Left cardiac atrium (tissue), 4 donors: ENCODE results near the gene POU2AF1. TPM values are rescaled to one million over a fixed set of nuclear protein-coding genes. Genes with fewer than 3 reads are reported as not detected.
"Not testable (repeated sequence)": the region's sequence is repeated elsewhere in the genome, so short reads cannot be mapped to it uniquely, and the experiment has no call there.

Experiments used
- ATAC-seq, 2 donors: fragments of 200-7000 bp; cut with Tn5 transposase; one replicate each; pipeline ENCODE4 v1.9.1; 2020; ENCODE audit warnings: mild to moderate bottlenecking in 2 of 2, moderate library complexity in 2 of 2
- DNase-seq: peaks from one replicate; pipeline ENCODE4 v3.0.0-alpha.2; 2020
- intact Hi-C, 2 donors: fragments of 100-400 bp; cut with DNase I; formaldehyde crosslinking; loops; one replicate each; pipeline versions ENCODE4 v1.14.1 to v1.15.1; 2022 to 2023
- total RNA-seq, 2 donors: library from RNA; stranded (reverse); fragmentation: NEBNext Ultra II Directional; extraction: Animal tissue kit (Norgen Biotek cat#: 25700); gene quantifications; one replicate each; pipeline ENCODE4 v1.2.1, GENCODE V29; 2021
- donor health status: DM: no; HTN: yes; CAD: no.
- donor health status: DM: no; HTN: yes; CAD: no; lungs with severe emphysema.
- donor health status: DM: yes; HTN: yes; CAD: no.
- donor health status: Dilated cardiomyopathy.

POU2AF1 gene
- total RNA-seq, 2 donors from 2014 or later, result 0.10 to 0.21 TPM

DNA sequence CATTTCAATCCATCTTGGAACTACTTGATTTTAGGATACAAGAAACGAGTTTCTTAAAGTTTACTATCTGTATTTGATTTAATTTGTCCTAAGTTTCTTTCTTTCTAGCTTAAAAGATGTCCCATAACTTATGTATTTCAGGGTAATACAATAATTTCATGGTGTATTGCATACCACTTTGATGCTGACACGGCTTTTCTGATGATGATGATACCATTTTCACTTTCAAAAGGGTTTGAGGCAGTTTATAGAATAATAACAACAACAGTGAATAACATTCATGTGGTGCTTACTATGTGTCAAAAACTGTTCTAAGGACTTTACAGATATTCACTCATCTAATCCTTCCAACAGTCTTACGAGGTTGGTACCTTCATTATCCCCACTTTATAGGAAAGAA lies 33.2 kb upstream of the POU2AF1 start:
- ATAC-seq, result no peak
- intact Hi-C loops, result no loop called here
- no peak for DNase-seq

DNA sequence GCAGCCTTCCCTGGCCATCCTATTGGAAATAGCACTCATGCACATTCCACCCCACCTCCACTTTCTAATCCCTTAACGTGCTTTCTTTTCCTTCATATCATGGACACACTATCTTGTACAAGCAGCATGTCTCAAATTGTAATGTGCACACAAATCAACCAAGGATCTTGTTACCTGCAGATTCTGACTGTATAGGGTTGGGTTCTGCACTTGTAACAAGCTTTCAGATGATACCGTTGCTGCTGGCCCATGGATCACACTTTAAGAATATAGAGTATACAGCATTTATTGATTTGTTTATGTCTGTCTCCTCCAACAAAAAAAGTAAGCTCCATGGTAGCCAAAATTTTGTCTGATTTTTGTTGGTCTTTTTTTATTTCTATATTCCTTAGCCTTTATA lies 32.4 kb upstream of the POU2AF1 start:
- intact Hi-C loops, result no loop called here
- no peak for DNase-seq
- ATAC-seq, result no peak

DNA sequence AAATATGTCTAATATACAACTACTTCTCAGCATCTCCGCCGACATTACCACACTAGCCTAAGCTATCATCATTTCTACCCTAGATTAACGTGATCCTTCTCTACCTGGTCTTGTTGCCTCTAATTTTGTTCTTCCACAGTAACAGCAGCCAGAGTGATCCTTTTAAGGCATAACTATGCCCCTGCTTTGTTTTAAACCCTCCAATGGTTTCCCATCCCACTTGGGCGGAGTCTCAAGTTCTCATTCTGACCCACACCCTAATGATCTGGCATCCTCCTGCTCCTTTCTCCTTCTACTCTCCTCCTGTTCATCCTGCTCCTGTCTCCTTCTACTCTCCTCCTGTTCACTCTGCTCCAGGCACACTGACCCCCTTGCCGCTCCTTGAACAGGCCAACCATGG lies 31.9 kb upstream of the POU2AF1 start:
- no peak for ATAC-seq
- intact Hi-C loops, result no loop called here
- DNase-seq, result no peak

- ATAC-seq (no peak), DNase-seq (no peak)
- intact Hi-C loops, result no loop called here
These were observed 30.8 kb upstream of the POU2AF1 start for GRCh38 chr11:111409915-111410314.

- ATAC-seq (no peak), DNase-seq (no peak)
- intact Hi-C loops, result no loop called here
These were observed 30.0 kb upstream of the POU2AF1 start for GRCh38 chr11:111408789-111409727.

DNA sequence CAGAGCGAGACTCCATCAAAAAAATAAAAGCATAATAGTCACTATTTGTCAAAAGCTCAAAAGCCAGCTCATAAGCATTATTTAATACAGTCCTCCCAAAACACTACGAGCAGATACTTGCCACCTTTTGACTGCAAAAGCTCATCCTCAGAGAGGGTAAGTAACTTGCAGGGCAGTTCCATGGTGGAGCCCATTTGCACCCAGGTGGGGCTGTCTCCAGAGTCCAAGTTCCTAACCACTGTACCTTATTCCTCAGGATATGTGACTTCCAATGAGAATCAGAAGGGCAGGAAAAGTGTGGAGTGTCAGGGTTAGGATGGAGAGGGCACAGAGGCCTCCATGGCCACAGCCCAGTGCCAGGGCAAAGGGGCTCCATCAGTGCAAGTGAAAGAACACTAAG lies 28.6 kb upstream of the POU2AF1 start:
- intact Hi-C loops, result no loop called here
- no peak for ATAC-seq
- DNase-seq, result no peak

DNA sequence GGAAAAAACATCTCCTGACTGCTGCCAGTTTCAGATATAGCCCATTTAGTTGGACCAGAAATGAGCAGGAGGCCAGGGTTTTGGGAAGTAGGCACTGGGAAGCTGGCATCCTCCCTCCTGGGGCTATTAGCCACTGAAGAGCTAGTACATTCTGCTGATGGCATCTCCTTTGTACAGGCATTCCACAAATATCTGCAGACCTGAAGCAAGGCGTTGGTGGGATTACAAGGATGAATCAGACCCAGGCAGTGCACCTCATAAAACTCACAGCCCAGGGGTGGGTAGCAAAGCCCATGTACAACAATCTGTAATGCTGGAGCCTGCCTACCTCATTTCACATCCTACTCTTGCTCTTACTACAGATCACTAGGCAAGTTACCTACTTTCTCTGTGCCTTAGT lies 27.5 kb upstream of the POU2AF1 start:
- no peak for DNase-seq
- intact Hi-C loops, result no loop called here
- no peak for ATAC-seq

GRCh38 chr11:111406091-111406490 lies 27.0 kb upstream of the POU2AF1 start:
- DNase-seq (no peak), ATAC-seq (no peak)
- intact Hi-C loops, result no loop called here

DNA sequence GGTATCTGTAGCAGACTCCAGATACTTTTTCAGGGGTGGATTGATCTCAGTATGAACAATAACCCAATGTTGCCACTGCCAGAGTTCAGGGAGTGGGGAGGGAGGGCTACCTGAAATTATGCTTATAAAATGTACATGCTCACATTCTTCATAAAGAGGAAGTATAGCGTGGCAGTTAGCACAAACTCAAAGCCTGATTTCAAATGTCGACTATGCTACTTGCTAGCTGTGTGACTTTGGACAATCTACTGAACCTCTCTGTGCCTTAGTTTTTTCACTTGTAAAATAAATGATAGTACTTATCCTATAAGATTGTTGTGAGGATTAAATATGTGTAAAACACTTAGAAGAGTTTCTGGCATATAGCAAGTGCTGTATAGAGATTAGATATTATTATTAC lies 26.5 kb upstream of the POU2AF1 start:
- intact Hi-C loops, result no loop called here
- no peak for ATAC-seq
- no peak for DNase-seq

DNA sequence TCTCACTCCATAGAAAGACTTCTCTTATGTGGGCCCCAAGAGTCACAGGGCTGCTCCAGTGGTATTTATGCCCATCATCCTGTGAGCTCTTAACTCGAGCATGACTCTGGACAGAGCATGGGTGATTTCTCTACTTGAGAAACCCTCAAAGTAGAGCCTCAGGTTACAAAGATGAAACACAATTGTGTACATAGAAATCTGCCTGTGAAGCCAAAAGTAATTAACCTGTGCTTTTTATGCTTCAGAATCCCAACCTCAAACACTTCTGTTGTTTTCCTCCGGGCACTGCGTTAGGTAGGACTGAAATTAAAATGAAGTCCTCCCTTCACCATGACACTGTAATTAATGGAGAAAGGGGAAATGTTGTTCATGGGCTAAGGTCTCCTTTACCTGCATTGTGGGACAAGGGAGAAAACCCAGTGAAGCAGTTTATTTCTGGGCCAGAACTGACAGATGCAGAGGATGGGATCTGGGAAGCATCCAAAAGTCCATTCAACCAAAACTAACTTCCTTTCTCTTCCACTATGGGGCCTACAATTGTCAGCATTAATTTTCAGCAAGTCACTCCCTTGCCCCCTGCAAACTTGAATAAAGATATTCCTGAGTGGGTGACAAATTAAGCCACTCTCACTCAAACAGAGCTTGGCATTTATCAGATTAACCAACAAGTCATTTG lies 24.1 kb upstream of the POU2AF1 start:
- DNase-seq, result no peak
- intact Hi-C loops, result no loop called here
- no peak for ATAC-seq

DNA sequence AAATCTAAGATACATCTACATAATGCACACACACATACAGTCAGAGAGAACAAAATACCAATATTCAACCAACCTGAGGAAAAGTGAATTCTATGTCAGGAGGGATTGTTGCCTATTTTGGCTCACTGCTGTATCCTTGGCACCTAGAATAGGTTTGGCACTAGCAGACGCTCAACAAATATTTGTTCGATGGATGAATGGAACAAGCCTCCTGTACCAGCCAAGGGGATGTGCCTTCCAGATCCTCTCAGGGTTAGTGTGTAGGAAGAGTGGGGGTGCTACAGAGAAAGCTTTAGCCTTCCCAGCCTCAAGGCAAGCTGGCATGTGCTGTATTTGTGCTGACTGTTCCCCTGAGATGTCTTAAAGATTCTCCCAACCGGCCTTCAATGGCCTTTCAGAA lies 23.3 kb upstream of the POU2AF1 start:
- DNase-seq (no peak), ATAC-seq (no peak)
- intact Hi-C loops, result no loop called here

DNA sequence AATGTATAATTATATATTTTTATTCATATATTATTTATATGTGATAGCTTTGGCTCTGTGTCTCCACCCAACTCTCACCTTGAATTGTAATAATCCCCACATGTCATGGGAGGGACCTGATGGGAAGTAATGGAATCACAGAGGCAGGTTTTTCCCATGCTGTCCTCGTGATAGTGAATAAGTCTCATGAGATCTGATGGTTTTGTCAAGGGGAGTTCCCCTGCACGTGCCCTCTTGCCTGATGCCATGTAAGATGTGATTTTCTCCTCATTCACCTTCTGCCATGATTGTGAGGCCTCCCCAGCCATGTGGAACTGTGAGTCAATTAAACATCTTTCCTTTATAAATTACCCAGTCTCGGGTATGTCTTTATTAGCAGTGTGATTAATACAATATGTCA lies 22.9 kb upstream of the POU2AF1 start:
- ATAC-seq, intact Hi-C loops: not testable (repeated sequence)

GRCh38 chr11:111400595-111400994 lies 21.5 kb upstream of the POU2AF1 start:
- ATAC-seq, result no peak
- no peak for DNase-seq
- intact Hi-C loops, result no loop called here

More for the DNA sequence above, 22.9 kb upstream of the POU2AF1 start:
- DNase-seq, result not testable (repeated sequence)

GRCh38 chr11:111399187-111400031 lies 20.3 kb upstream of the POU2AF1 start:
- intact Hi-C loops, result no loop called here
- DNase-seq (no peak), ATAC-seq (no peak)

DNA sequence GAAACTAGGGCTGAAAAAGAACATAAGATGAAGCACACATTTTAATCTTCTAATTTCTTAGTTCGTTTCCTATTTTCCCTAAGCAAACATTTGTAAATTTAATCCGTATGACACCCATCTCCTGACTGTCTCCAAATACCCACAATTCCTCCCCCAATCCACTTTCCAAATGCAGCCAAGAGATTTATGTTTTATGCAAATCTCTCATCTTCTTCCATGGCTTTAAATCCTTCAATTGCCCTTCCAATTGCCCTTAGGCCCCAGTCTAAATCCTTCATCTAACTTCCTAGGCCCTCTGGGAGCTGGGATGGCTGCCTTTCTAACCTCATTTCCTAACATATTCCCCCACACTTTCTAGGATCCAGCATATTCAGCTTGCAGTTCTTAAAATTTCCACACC lies 18.0 kb upstream of the POU2AF1 start:
- intact Hi-C loops, result no loop called here
- DNase-seq, result no peak
- ATAC-seq, result no peak

DNA sequence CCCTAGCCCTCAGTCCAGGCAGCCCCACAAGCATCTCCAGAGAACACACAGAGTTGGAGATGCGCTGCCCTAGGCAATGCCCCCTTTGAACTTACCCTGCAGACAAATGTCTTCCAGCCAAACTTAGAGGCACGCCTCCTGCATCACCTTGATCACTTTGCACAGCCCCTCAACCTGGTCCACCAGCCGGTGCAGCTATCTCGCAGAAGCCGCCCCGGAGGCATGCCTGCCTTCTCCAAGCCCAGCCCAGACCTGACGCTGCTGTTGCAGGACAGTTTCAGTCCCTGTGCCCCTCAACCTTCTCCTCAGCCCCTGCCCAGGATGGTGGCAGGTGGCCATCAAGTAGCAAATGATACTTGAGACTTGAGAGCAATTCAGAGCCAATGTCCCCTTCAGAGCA lies 16.7 kb upstream of the POU2AF1 start:
- no peak for DNase-seq
- intact Hi-C loops, result no loop called here

DNA sequence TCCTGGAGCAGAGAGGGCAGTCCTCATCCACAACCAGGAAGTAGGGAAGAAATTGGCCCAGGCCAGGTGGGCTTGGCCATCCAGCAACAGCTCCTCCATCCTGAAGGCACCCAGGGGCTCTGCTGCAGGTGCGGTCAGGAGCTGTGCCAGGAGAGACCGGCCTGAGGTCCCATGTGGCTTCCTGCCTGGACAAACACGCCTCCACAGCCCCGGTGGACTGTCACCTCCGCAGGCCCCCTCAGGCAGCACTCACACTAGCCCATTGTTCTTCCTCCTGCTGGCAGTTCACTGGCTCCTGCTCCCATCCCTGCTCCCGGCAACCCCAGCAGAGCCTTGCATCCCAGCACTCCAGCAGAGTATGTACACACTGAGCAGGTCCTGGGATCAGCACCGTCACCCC lies 16.0 kb upstream of the POU2AF1 start:
- intact Hi-C loops, result no loop called here
- ATAC-seq (no peak), DNase-seq (no peak)

More for the DNA sequence above, 16.7 kb upstream of the POU2AF1 start:
- ATAC-seq, result no peak

DNA sequence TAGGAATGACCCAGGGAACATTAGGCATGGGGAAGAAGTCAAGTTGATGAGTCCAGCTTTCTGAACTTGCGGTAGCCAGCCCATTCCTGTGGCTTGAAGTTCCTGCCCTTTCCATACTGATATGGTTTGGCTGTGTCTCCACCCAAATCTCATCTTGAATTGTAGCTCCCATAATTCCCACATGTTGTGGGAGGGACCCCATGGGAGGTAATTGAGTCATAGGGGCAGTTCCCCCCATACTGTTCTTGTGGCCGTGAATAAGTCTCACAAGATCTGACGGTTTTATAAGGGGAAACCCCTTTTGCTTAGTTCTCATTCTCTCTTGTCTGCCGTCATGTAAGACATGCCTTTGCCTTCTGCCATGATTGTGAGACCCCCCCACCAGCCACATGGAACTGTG lies 15.1 kb upstream of the POU2AF1 start:
- intact Hi-C loops, DNase-seq, ATAC-seq: not testable (repeated sequence)

GRCh38 chr11:111393585-111393984 lies 14.5 kb upstream of the POU2AF1 start:
- intact Hi-C loops, result no loop called here
- no peak for ATAC-seq
- no peak for DNase-seq

DNA sequence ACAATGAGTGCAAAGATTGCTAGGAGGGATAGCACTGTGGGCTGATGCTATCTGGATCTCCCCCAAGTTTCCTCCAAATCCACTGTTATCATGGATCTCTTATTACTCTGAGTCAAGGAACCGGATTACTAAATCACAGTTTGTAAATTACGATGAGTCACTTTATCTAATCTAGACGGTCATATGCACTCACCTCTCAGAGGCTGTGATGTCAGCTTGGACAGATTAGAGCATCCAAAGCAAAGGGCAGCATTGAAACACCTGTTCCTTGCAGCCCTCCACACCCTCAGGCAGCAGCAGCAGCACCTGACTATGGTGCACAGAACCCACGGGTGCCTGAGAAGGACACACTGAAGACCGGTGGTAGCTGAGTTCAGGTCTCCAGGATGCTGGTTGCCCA lies 14.0 kb upstream of the POU2AF1 start:
- DNase-seq (no peak), ATAC-seq (no peak)
- intact Hi-C loops, result no loop called here
